Left lung (tissue), 10 donors: ENCODE measurements around the gene CAND2. TPM values are rescaled to one million over a fixed set of nuclear protein-coding genes. Genes with fewer than 3 reads are reported as not detected.

Experiments used
- ATAC-seq: fragments of 200-7000 bp; cut with Tn5 transposase; one replicate; pipeline ENCODE4 v1.9.1; 2020; ENCODE audit warnings: moderate library complexity
- DNase-seq, 4 donors: peaks; one replicate each; pipeline ENCODE4 v3.0.0-alpha.2; 2013 to 2020
- H3K27ac ChIP-seq, 2 donors: fragments of 200-600 bp; sonication (generic) in 1 of 2; one replicate each; pipeline versions ENCODE4 v1.5.0 to v1.8.0; 2020 to 2021
- H3K27me3 ChIP-seq, 2 donors: fragments of 200-600 bp; sonication (generic) in 1 of 2; one replicate each; pipeline versions ENCODE4 v1.5.0 to v1.8.0; 2020 to 2021
- H3K36me3 ChIP-seq, 2 donors: fragments of 200-600 bp; sonication (generic) in 1 of 2; one replicate each; pipeline versions ENCODE4 v1.5.0 to v1.8.0; 2020 to 2021
- H3K4me1 ChIP-seq, 2 donors: fragments of 200-600 bp; one replicate each; pipeline ENCODE4 v1.8.0; 2021
- H3K4me3 ChIP-seq, 2 donors: fragments of 200-600 bp; sonication (generic) in 1 of 2; one replicate each; pipeline versions ENCODE4 v1.5.0 to v1.8.0; 2020 to 2021; ENCODE audit warnings: mild to moderate bottlenecking in 1 of 2
- H3K9me3 ChIP-seq, 2 donors: fragments of 200-600 bp; sonication (generic) in 1 of 2; one replicate each; pipeline versions ENCODE4 v1.5.0 to v1.8.0; 2020 to 2021
- intact Hi-C, 2 donors: fragments of 100-400 bp; cut with DNase I; formaldehyde crosslinking; loops; one replicate each; pipeline versions ENCODE4 v1.11.2 to v1.14.2; 2022
- polyA plus RNA-seq, 6 donors: library from polyadenylated mRNA; unstranded; fragments of 120-200 nt; gene quantifications; one replicate each; pipeline ENCODE4 v1.2.1, GENCODE V29; 2013; ENCODE audit not compliant: insufficient read length in 6 of 6
- total RNA-seq, 2 donors: library from RNA; stranded (reverse); fragmentation: NEBNext Ultra II Directional; extraction: Animal tissue kit (Norgen Biotek cat#: 25700); gene quantifications; one replicate each; pipeline ENCODE4 v1.2.1, GENCODE V29; 2021
- TF ChIP-seq, protein P1 (sequence below), 2 donors: fragments of 200-600 bp; sonication (generic) in 1 of 2; IDR thresholded peaks; one replicate each; pipeline versions ENCODE4 v1.5.0 to v1.8.0; 2021; ENCODE audit warnings: antibody characterized with exemption in 2 of 2
- donor health status: DM: no; HTN: yes; CAD: no.
- donor health status: DM: no; HTN: no; CAD: no.

CAND2 gene
- total and polyA plus RNA-seq, 8 donors: 3.7 to 8.8 (median 6.8) TPM

DNA sequence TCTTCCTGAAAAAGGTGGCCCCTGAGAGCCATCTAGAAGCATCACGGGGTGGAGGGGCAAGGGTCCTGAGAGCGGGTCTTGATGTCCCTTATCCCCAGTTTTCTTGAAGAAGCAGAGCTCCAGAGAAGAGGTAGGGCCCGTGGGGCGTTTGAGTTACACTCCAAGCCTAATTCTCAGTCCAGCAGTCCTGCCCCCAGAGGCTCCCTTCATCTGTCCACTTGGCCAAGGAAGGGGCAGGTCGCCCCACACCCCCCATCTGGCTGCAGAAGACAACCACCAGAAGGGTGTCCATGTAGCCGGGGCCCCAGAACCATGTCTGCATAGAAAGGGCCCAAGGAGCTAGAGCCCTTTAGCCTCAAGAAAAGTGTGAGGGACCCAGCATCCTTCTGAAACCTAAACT lies 70.4 kb downstream of the CAND2 start:
- peaks cover 0 to 16% of the 10 kb centered on the region in 2 donors for H3K4me1 ChIP-seq
- ATAC-seq (no peak), DNase-seq (no peak)
- TF ChIP-seq, protein P1, sequence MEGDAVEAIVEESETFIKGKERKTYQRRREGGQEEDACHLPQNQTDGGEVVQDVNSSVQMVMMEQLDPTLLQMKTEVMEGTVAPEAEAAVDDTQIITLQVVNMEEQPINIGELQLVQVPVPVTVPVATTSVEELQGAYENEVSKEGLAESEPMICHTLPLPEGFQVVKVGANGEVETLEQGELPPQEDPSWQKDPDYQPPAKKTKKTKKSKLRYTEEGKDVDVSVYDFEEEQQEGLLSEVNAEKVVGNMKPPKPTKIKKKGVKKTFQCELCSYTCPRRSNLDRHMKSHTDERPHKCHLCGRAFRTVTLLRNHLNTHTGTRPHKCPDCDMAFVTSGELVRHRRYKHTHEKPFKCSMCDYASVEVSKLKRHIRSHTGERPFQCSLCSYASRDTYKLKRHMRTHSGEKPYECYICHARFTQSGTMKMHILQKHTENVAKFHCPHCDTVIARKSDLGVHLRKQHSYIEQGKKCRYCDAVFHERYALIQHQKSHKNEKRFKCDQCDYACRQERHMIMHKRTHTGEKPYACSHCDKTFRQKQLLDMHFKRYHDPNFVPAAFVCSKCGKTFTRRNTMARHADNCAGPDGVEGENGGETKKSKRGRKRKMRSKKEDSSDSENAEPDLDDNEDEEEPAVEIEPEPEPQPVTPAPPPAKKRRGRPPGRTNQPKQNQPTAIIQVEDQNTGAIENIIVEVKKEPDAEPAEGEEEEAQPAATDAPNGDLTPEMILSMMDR (IDR thresholded peaks at IDR 0.05): no peak
- H3K27me3 ChIP-seq: peaks cover 0 to 22% of the 10 kb centered on the region in 2 donors
- intact Hi-C loops: no loop called here
- no peak overlapping the region for H3K27ac ChIP-seq
- no peaks in the 10 kb centered on the region for H3K36me3 ChIP-seq
- H3K4me3 ChIP-seq: no peak overlapping the region
- peaks cover 0 to 2% of the 10 kb centered on the region in 2 donors for H3K9me3 ChIP-seq

DNA sequence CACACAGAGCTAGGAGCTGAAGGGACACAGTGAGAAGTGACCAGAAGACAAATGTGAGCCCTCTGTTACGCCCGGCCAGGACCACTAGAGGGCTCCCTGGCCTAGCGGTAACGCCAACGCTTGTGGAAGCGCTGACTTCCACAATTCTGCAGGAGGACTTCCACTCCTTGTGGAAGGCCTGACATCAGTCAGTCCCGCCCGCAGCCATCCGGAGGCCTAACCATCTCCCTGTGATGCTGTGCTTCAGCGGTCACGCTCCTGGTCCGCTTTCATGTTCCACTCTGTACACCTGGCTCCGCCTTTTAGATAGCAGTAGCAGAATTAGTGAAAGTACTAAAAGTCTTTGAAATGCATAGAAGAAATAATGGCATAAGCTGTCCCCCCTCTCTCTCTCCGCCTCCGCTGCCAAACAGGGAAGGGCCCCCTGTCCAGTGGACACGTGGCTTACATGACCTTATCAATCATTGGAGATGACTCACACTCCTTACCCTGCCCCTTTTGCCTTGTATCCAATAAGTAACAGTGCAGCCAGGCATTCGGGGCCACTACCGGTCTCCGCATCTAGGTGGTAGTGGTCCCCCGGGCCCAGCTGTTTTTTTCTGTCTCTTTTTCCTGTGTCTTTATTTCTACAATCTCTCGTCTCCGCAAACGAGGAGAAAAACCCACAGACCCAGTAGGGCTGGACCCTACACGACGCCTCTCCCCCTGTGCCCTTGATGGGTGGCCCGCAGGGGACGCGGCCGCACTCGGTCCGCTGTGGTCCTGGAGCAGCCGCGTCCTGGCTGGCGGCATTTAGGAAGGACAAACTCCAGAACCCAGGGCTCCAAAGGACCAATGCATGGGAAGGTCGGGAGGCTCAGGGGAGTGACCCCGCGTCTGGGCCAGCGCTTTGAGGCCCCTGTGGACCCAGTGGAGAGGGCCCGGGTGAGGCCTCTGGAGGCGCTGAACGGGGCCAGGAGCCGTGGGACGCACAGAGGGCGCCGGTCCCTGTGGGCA lies 71.9 kb downstream of the CAND2 start:
- peaks cover 0 to 16% of the 10 kb centered on the region in 2 donors for H3K4me1 ChIP-seq
- TF ChIP-seq, protein P1 (IDR thresholded peaks at IDR 0.05): peak; percentile 87 to 93
- ATAC-seq (peak; percentile 98), DNase-seq (peak; percentile 72 to 94 (median 90))
- H3K4me3 ChIP-seq: peak overlapping the region in 1 of 2 donors; percentile 31
- H3K9me3 ChIP-seq: peaks cover 0 to 2% of the 10 kb centered on the region in 2 donors
- H3K36me3 ChIP-seq: no peaks in the 10 kb centered on the region
- no peak overlapping the region for H3K27ac ChIP-seq
- H3K27me3 ChIP-seq: peaks cover 0 to 22% of the 10 kb centered on the region in 2 donors
- intact Hi-C loops: no loop called here

DNA sequence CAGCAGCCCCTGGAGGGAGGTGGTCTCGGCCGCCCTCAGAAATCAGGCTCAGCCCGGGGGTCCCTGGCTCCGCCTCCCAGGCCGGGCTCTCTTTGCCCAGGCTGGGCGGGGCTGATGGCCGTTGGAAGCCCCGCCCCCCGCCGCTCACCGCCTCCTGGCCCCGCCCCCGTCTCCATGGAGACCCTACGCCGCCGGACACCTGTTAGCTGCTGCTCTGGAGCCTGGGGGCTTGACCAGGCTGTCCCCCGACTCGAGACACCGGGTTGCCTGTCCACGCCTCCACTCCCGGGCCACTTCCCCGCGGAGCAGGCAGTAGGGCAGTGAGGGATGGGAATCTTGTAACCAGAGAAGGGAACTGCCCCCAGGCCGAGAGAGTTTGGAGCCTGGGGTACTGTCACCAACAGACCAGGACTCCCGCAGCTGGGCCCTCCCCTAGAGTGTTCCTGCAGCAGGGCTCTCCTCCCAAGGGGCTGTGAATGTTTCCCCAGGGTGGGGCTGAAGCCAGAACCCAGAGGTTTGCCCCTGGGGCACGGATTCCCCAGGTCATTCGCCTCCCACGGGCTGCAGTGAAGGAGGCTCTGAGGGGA lies 72.6 kb downstream of the CAND2 start:
- peaks cover 0 to 22% of the 10 kb centered on the region in 2 donors for H3K27me3 ChIP-seq
- peak overlapping the region in 1 of 2 donors; percentile 31 for H3K4me3 ChIP-seq
- peaks cover 0 to 2% of the 10 kb centered on the region in 2 donors for H3K9me3 ChIP-seq
- TF ChIP-seq, protein P1 (IDR thresholded peaks at IDR 0.05): no peak
- intact Hi-C loops: no loop called here
- ATAC-seq (peak; percentile 80), DNase-seq (peak in 3 of 4 donors; percentile 37 to 85 (median 42))
- H3K27ac ChIP-seq: no peak overlapping the region
- peaks cover 0 to 16% of the 10 kb centered on the region in 2 donors for H3K4me1 ChIP-seq
- H3K36me3 ChIP-seq: no peaks in the 10 kb centered on the region

DNA sequence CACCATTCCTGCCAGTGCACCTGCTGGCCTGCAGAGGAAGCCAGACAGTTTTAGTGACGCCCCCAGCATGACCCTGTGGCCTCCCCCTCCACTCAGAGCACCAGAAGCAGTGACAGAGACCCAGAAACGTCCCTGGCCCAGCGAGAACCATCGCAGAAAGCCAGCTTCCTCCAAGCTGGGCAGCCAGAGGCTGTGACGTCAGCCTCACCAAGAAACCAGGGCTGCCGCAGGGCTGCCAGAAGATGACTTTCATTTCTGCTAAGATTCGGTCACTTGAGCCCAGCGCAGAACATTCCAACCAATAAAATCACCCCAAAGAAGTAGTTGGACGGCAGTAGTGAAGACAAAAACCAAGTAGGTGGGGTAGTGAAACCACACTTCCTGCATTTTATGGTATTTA lies 74.5 kb downstream of the CAND2 start:
- TF ChIP-seq, protein P1 (IDR thresholded peaks at IDR 0.05): no peak
- DNase-seq: no peak
- intact Hi-C loops: loop anchor here in 1 of 2 donors (10.0 kb wide), 1 partner anchor 114 kb away; no protein-coding TSS in a partner anchor
- Histone ChIP-seq H3K36me3 (no peaks in the 10 kb centered on the region), H3K4me1 (peaks cover 0 to 18% of the 10 kb centered on the region in 2 donors), H3K9me3 (no peaks in the 10 kb centered on the region), H3K4me3 (no peak overlapping the region), H3K27me3 (peaks cover 0 to 30% of the 10 kb centered on the region in 2 donors), H3K27ac (no peak overlapping the region)
- ATAC-seq: no peak
